NCI-H748 (cell line): Measurements from ENCODE around the gene VAV3.

ENCODE experiments used
- DNase-seq: peaks from one replicate; lab custom pipeline; 2025; ENCODE audit not compliant: unreplicated experiment; lab: John Stamatoyannopoulos, UW

VAV3 gene

GRCh38 chr1:107547363-107548155 is 417.4 kb downstream of the VAV3 start:
- DNase-seq: no peak

GRCh38 chr1:107546576-107546975 is 418.4 kb downstream of the VAV3 start:
- no peak for DNase-seq

- DNase-seq: no peak
These were observed 419.1 kb downstream of the VAV3 start for GRCh38 chr1:107545879-107546278.

GRCh38 chr1:107545056-107545577 is 419.9 kb downstream of the VAV3 start:
- no peak for DNase-seq

- DNase-seq: peak; percentile 23
These were observed 420.7 kb downstream of the VAV3 start for GRCh38 chr1:107544285-107544684.

- DNase-seq: no peak
These were observed 423.6 kb downstream of the VAV3 start for GRCh38 chr1:107541412-107541811.

GRCh38 chr1:107538502-107538901 is 426.5 kb downstream of the VAV3 start:
- DNase-seq: no peak

- DNase-seq: no peak
These were observed 428.7 kb downstream of the VAV3 start for GRCh38 chr1:107536266-107536665.

GRCh38 chr1:107535091-107535490 is 429.9 kb downstream of the VAV3 start:
- peak; percentile 36 for DNase-seq

GRCh38 chr1:107534632-107535031 is 430.3 kb downstream of the VAV3 start:
- DNase-seq: no peak

- DNase-seq: no peak
These were observed 431.5 kb downstream of the VAV3 start for GRCh38 chr1:107533436-107533835.

- DNase-seq: peak; percentile 28
These were observed 432.7 kb downstream of the VAV3 start for GRCh38 chr1:107532318-107532717.

- DNase-seq: no peak
These were observed 433.7 kb downstream of the VAV3 start for GRCh38 chr1:107531065-107531908.

GRCh38 chr1:107530543-107530942 is 434.4 kb downstream of the VAV3 start:
- DNase-seq: peak; percentile 46

- DNase-seq: peak; percentile 70
These were observed 435.4 kb downstream of the VAV3 start for GRCh38 chr1:107529511-107530149.

- DNase-seq: peak; percentile 14
These were observed 438.3 kb downstream of the VAV3 start for GRCh38 chr1:107526524-107527198.

GRCh38 chr1:107525961-107526360 is 439.0 kb downstream of the VAV3 start:
- peak; percentile 83 for DNase-seq

GRCh38 chr1:107525145-107525544 is 439.8 kb downstream of the VAV3 start:
- DNase-seq: no peak

- DNase-seq: no peak
These were observed 440.7 kb downstream of the VAV3 start for GRCh38 chr1:107524301-107524700.

GRCh38 chr1:107523736-107524135 is 441.2 kb downstream of the VAV3 start:
- no peak for DNase-seq

GRCh38 chr1:107523061-107523460 is 441.9 kb downstream of the VAV3 start:
- no peak for DNase-seq
